GM23248 (cell line): ENCODE results near the gene VARS2.
"Not testable (repeated sequence)": the region's sequence is repeated elsewhere in the genome, so short reads cannot be mapped to it uniquely, and the experiment has no call there.

Experiments
- EZH2 ChIP-seq: fragments of 200-600 bp; sonication (generic); IDR thresholded peaks from 2 replicates; pipeline ENCODE4 v1.6.1; 2018; ENCODE audit warnings: antibody characterized with exemption, mild to moderate bottlenecking; ENCODE audit not compliant: insufficient read depth, poor library complexity, severe bottlenecking
- EZH2phosphoT487 ChIP-seq: fragments of 200-600 bp; sonication (generic); IDR thresholded peaks from 2 replicates; pipeline ENCODE4 v1.6.1; 2018; ENCODE audit warnings: antibody characterized with exemption, moderate library complexity, mild to moderate bottlenecking, low read depth; ENCODE audit not compliant: insufficient read depth

- not testable (repeated sequence) for TF ChIP-seq EZH2phosphoT487, EZH2
Measured at GRCh38 chr6:30910473-30910872, 3.6 kb upstream of the VARS2 start.
